ENCODE data around the gene KCND3.

- TF ChIP-seq, protein P1, sequence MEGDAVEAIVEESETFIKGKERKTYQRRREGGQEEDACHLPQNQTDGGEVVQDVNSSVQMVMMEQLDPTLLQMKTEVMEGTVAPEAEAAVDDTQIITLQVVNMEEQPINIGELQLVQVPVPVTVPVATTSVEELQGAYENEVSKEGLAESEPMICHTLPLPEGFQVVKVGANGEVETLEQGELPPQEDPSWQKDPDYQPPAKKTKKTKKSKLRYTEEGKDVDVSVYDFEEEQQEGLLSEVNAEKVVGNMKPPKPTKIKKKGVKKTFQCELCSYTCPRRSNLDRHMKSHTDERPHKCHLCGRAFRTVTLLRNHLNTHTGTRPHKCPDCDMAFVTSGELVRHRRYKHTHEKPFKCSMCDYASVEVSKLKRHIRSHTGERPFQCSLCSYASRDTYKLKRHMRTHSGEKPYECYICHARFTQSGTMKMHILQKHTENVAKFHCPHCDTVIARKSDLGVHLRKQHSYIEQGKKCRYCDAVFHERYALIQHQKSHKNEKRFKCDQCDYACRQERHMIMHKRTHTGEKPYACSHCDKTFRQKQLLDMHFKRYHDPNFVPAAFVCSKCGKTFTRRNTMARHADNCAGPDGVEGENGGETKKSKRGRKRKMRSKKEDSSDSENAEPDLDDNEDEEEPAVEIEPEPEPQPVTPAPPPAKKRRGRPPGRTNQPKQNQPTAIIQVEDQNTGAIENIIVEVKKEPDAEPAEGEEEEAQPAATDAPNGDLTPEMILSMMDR (IDR thresholded peaks at IDR 0.05; ENCODE audit: extremely low read depth in 1 of 2, insufficient read depth in 1 of 2, low read depth in 1 of 2, low read length in 2 of 2) = no peak
- no peak for TF ChIP-seq POLR2A (IDR thresholded peaks at IDR 0.05; ENCODE audit: low read depth, low read length)
- TF ChIP-seq EZH2 (IDR thresholded peaks at IDR 0.05; ENCODE audit: borderline replicate concordance, low read depth, low read length, severe bottlenecking) = no peak
- TF ChIP-seq MYC (IDR thresholded peaks at IDR 0.05; ENCODE audit: low read depth, low read length) = no peak
- TF ChIP-seq MAX (IDR thresholded peaks at IDR 0.05; ENCODE audit: insufficient read depth, insufficient read length) = no peak
- TF ChIP-seq POLR2AphosphoS5 (IDR thresholded peaks at IDR 0.05; ENCODE audit: insufficient read depth, low read depth, low read length) = no peak
- TF ChIP-seq JUN (IDR thresholded peaks at IDR 0.05; ENCODE audit: borderline replicate concordance, insufficient read depth, insufficient read length, low read depth) = no peak
- no peak for TF ChIP-seq FOS (IDR thresholded peaks at IDR 0.05; ENCODE audit: borderline replicate concordance, insufficient read depth, low read length)
Measured at GRCh38 chr1:111891566-111891965, 97.9 kb downstream of the KCND3 start.

Measured in endothelial cell of umbilical vein (primary cell).